Endometrium (tissue), 2 donors: ENCODE data around the gene CDK11B.

Experiments
- FAIRE-seq: peaks from 2 replicates; lab custom pipeline; 2012; peaks lifted over from hg19 to GRCh38; lab: Jason Lieb, UNC
- donor health status: control.
- donor health status: control.

Gene CDK11B

GRCh38 chr1:1615256-1616044 is 43.4 kb downstream of the CDK11B start, which contains the start of gene MIB2:
TSS of gene MIB2 (plus strand) at chr1:1615500. CDS start at chr1:1623453, 7,953 bp downstream.
- no peak for FAIRE-seq

- FAIRE-seq = no peak
Measured at GRCh38 chr1:1614954-1615255, 43.9 kb downstream of the CDK11B start.

GRCh38 chr1:1614204-1614953 is 44.4 kb downstream of the CDK11B start:
- no peak for FAIRE-seq

GRCh38 chr1:1613509-1614082 is 45.2 kb downstream of the CDK11B start:
- no peak for FAIRE-seq

GRCh38 chr1:1612104-1612400 is 46.8 kb downstream of the CDK11B start:
- FAIRE-seq = no peak

- FAIRE-seq = no peak
Measured at GRCh38 chr1:1610796-1611195, 48.0 kb downstream of the CDK11B start.

GRCh38 chr1:1609822-1610485 is 48.9 kb downstream of the CDK11B start:
- no peak for FAIRE-seq

- FAIRE-seq = no peak
Measured at GRCh38 chr1:1606232-1606631, 52.6 kb downstream of the CDK11B start.

- FAIRE-seq = no peak
Measured at GRCh38 chr1:1605724-1606123, 53.1 kb downstream of the CDK11B start.

- FAIRE-seq = no peak
Measured at GRCh38 chr1:1605034-1605591, 53.7 kb downstream of the CDK11B start.

- no peak for FAIRE-seq
Measured at GRCh38 chr1:1604374-1605033, 54.3 kb downstream of the CDK11B start.

- no peak for FAIRE-seq
Measured at GRCh38 chr1:1603671-1604373, 55.0 kb downstream of the CDK11B start.

- FAIRE-seq = no peak
Measured at GRCh38 chr1:1602968-1603506, 55.8 kb downstream of the CDK11B start.

GRCh38 chr1:1602304-1602967 is 56.4 kb downstream of the CDK11B start:
- no peak for FAIRE-seq

GRCh38 chr1:1601564-1602303 is 57.1 kb downstream of the CDK11B start:
- no peak for FAIRE-seq

GRCh38 chr1:1600861-1601563 is 57.8 kb downstream of the CDK11B start:
- FAIRE-seq = no peak

GRCh38 chr1:1599935-1600860 is 58.6 kb downstream of the CDK11B start, which contains the start of gene FNDC10:
TSS of gene FNDC10 (minus strand) at chr1:1600135. CDS start at chr1:1600015, 120 bp downstream.
- FAIRE-seq = no peak
